GM23248 (cell line): ENCODE data around the gene ADAM10.

ENCODE experiments used
- EZH2 ChIP-seq: fragments of 200-600 bp; sonication (generic); IDR thresholded peaks from 2 replicates; pipeline ENCODE4 v1.6.1; 2018; ENCODE audit warnings: antibody characterized with exemption, mild to moderate bottlenecking; ENCODE audit not compliant: insufficient read depth, poor library complexity, severe bottlenecking
- EZH2phosphoT487 ChIP-seq: fragments of 200-600 bp; sonication (generic); IDR thresholded peaks from 2 replicates; pipeline ENCODE4 v1.6.1; 2018; ENCODE audit warnings: antibody characterized with exemption, moderate library complexity, mild to moderate bottlenecking, low read depth; ENCODE audit not compliant: insufficient read depth

- TF ChIP-seq EZH2 (no peak), EZH2phosphoT487 (no peak)
These were observed 44.4 kb upstream of the ADAM10 start for GRCh38 chr15:58793862-58794261.
